ENCODE data around the gene NKTR.

Gene NKTR

DNA sequence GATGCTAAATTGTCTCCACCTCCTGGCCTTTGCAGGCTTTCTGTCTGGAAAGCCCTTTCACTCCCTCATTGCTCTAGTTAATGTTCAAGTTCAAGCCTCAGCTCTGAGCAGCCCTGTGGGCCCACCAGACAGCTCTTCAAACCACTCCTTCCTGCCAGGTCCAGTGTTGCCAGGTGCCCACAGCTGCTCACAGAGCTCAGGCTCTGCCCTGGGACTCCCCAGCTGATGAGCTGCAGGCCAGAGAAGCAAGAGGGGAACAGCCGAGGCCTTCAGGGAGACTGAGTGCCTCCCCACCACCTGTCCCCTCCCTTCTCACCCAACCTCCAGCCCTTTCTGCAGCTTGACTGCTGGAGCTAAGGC lies 51.7 kb downstream of the NKTR start:
- H3K4me1 ChIP-seq (ENCODE audit: control insufficient read depth, insufficient read depth, low read length), result peaks cover 53% of the 10 kb centered on the region
- no peaks in the 10 kb centered on the region for H3K9me3 ChIP-seq (ENCODE audit: control insufficient read depth, low read length)
- peak overlapping the region; percentile 95 for H3K9ac ChIP-seq (ENCODE audit: low read length)
- H3K36me3 ChIP-seq (ENCODE audit: control insufficient read depth, insufficient read depth, low read length, severe bottlenecking), result peaks cover 30% of the 10 kb centered on the region
- no peak for DNase-seq (ENCODE audit: low read depth)
- H3K27me3 ChIP-seq (replicated peaks; ENCODE audit: control insufficient read depth, insufficient read depth, low read length), result no peaks in the 10 kb centered on the region
- peak overlapping the region; percentile 82 for H3K4me3 ChIP-seq (ENCODE audit: low read length)

DNA sequence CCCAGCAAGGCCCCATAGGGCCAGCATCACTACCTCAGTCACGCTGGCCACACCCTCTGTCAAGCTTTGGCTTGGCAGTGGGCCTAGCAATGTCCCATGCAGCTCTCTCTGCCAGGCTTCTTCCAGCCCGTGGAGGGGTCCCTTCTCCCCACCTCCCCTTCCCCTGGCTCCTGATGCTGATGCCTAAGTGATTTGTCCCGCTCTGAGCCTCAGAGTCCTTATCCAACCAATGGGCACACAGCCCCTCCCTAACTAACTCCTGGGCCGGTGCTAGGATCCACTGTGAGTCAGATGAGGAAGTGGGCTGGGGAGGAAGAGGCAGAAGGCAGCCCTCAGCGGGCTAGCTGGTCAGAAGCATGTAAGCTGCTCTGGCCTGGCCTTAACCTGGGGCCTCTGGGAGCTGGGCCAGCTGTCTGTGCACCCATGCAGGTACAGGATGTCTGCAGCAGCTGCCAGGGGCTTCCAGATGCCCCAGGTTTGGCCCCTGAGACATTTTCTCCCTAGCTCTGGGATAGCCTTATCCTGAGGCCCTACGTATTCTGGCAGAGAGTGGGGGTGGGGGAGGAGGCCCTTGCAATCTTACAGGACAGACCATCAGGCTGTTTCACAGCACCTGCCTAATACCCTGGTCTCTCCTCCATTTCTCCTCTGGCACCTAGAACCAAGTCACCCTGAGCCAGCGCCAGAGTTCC lies 52.3 kb downstream of the NKTR start:
- Histone ChIP-seq H3K4me1 (ENCODE audit: control insufficient read depth, insufficient read depth, low read length) (peaks cover 52% of the 10 kb centered on the region), H3K4me3 (ENCODE audit: low read length) (peak overlapping the region; percentile 82), H3K9ac (ENCODE audit: low read length) (peak overlapping the region; percentile 95), H3K27me3 (replicated peaks; ENCODE audit: control insufficient read depth, insufficient read depth, low read length) (no peaks in the 10 kb centered on the region), H3K9me3 (ENCODE audit: control insufficient read depth, low read length) (no peaks in the 10 kb centered on the region), H3K36me3 (ENCODE audit: control insufficient read depth, insufficient read depth, low read length, severe bottlenecking) (peaks cover 25% of the 10 kb centered on the region)
- peak; percentile 82 for DNase-seq (ENCODE audit: low read depth)

DNA sequence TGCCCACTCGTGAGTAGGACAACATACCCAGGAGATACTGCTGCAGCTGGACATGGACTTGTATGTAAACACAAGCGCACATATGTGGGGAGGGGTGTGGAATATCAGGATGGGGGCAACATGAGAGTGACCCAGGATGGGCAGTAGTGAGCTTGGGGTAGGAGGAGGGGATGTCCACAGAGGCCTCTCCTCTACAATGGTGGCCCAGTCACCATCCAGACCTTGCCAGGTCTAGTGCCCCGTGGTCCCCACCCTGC lies 52.7 kb downstream of the NKTR start:
- no peak for DNase-seq (ENCODE audit: low read depth)
- H3K4me3 ChIP-seq (ENCODE audit: low read length), result peak overlapping the region; percentile 82
- peaks cover 48% of the 10 kb centered on the region for H3K4me1 ChIP-seq (ENCODE audit: control insufficient read depth, insufficient read depth, low read length)
- no peaks in the 10 kb centered on the region for H3K9me3 ChIP-seq (ENCODE audit: control insufficient read depth, low read length)
- H3K36me3 ChIP-seq (ENCODE audit: control insufficient read depth, insufficient read depth, low read length, severe bottlenecking), result peaks cover 23% of the 10 kb centered on the region
- peak overlapping the region; percentile 95 for H3K9ac ChIP-seq (ENCODE audit: low read length)
- no peaks in the 10 kb centered on the region for H3K27me3 ChIP-seq (replicated peaks; ENCODE audit: control insufficient read depth, insufficient read depth, low read length)

DNA sequence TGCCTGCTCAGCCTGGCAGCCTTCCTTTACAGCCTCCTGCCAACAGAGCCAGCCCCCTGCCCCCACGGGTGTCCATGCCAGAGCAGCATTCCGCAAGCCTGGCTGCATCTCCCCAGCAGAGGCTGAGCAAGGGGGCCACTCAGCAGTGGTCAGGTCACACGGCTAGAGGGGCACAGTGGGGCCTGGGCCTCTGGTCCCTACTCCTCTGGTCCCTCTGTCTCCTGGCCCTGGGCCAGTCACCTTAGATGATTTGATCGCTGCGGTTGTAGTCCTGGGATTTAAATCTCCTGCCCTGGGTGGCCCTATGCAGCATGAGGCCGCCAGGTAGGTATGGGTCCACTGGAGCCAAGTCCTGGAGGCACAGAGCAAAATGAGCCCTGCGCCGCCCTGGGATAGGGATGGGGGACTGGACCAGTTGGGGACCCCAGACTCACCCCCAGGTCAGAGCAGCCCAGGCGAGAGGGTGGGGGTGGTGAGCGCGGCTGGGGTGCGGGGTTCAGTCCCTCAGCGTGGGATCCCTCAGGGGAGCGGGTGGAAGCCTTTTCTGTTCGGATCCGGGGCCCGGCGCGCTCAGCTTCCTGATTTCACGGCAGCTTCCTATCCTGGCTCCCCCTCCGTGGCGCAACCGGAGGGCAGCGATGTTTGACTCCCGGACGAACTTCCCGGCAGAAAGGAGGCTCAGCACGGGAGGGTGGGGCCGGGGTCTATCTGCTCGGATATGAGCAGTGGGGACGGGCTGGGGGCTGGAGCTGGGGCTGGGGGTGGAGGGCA lies 53.3 kb downstream of the NKTR start, which contains the start of gene ZBTB47:
TSS of gene ZBTB47 (plus strand) at position 138 of the 771 bp plus-strand sequence. CDS start 4,659 bp downstream, outside the sequence.
- H3K36me3 ChIP-seq (ENCODE audit: control insufficient read depth, insufficient read depth, low read length, severe bottlenecking), result peaks cover 23% of the 10 kb centered on the region
- H3K4me3 ChIP-seq (ENCODE audit: low read length), result peak within 1 kb of the TSS; percentile 82
- H3K4me1 ChIP-seq (ENCODE audit: control insufficient read depth, insufficient read depth, low read length), result peaks cover 47% of the 10 kb centered on the region
- no peaks in the 10 kb centered on the region for H3K27me3 ChIP-seq (replicated peaks; ENCODE audit: control insufficient read depth, insufficient read depth, low read length)
- peak; percentile 83 for DNase-seq (ENCODE audit: low read depth)
- H3K9ac ChIP-seq (ENCODE audit: low read length), result peak within 1 kb of the TSS; percentile 95
- no peaks in the 10 kb centered on the region for H3K9me3 ChIP-seq (ENCODE audit: control insufficient read depth, low read length)

DNA sequence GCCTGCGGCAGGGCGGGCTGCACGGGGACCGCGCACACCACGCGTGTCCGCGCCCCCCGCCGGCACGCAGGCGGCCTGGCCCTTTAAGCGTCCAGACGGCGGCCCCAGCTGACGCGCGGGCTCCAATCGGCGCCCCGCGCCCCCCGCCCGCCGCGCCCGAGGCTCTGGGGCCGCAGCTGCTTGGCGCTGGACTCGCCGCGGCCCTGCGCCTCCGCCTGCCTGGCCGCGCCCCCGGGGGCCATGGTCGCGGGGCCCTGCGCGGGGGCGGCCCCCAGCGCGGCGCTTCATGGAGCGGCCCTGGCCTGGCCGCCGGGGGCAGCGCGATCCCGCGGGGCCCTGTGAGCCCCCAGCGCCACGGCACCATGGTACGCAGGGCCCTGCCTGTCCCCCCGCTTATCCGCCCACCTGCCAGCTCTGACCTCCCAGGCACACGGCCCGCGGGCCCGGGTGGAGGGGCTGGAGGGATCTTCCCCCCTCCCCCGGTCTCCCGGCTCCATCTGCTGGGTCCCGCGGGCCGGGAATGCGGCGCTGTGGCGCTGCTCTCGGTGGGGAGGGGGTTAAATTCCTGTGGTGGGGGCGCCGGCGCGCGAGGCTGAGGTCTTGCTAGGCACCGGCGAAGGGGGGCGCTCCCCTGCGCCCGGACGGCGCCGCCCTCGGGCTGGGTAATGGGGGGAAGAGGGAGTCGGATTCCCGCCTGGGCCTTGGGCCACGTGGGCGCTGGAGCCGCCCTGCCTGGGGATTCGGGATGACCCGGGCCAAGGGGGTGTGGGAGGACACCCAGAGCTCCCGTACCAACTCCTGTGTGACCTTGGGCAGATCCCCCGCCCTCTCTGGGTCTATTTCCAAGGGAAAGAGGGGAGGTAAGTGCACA lies 54.1 kb downstream of the NKTR start:
- H3K27me3 ChIP-seq (replicated peaks; ENCODE audit: control insufficient read depth, insufficient read depth, low read length), result no peaks in the 10 kb centered on the region
- DNase-seq (ENCODE audit: low read depth), result peak; percentile 89
- peak overlapping the region; percentile 95 for H3K9ac ChIP-seq (ENCODE audit: low read length)
- peak overlapping the region; percentile 82 for H3K4me3 ChIP-seq (ENCODE audit: low read length)
- peaks cover 22% of the 10 kb centered on the region for H3K36me3 ChIP-seq (ENCODE audit: control insufficient read depth, insufficient read depth, low read length, severe bottlenecking)
- peaks cover 47% of the 10 kb centered on the region for H3K4me1 ChIP-seq (ENCODE audit: control insufficient read depth, insufficient read depth, low read length)
- no peaks in the 10 kb centered on the region for H3K9me3 ChIP-seq (ENCODE audit: control insufficient read depth, low read length)

DNA sequence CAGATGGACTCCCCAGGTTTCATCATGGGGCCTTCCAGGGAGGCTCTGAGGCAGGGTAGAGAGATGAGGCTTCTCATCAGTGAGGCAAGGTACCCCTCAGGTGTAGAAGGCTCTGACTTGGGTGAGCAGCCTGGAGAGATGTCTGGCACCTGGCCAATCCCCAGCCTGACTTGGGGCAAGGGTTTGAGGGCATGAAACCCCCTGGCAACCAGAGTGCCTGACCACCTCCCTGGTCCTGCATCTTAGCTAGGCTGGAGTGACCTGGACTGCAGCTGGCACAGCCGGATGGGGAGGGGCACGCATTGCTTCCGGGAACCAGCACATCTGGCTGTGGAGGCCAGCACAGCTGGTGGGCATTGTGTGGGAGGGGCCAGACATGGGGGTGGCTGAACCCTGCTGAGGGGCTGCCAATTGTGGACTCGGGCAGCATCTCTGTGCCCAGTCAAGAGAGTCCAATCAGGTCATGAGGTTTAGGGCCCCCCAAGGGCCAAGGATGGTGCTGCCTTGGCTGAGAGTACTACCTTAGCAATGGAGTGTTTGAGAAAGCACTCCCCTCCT lies 54.9 kb downstream of the NKTR start:
- peak; percentile 21 for DNase-seq (ENCODE audit: low read depth)
- peak overlapping the region; percentile 82 for H3K4me3 ChIP-seq (ENCODE audit: low read length)
- peaks cover 54% of the 10 kb centered on the region for H3K4me1 ChIP-seq (ENCODE audit: control insufficient read depth, insufficient read depth, low read length)
- H3K9me3 ChIP-seq (ENCODE audit: control insufficient read depth, low read length), result no peaks in the 10 kb centered on the region
- peak overlapping the region; percentile 95 for H3K9ac ChIP-seq (ENCODE audit: low read length)
- no peaks in the 10 kb centered on the region for H3K27me3 ChIP-seq (replicated peaks; ENCODE audit: control insufficient read depth, insufficient read depth, low read length)
- peaks cover 19% of the 10 kb centered on the region for H3K36me3 ChIP-seq (ENCODE audit: control insufficient read depth, insufficient read depth, low read length, severe bottlenecking)

DNA sequence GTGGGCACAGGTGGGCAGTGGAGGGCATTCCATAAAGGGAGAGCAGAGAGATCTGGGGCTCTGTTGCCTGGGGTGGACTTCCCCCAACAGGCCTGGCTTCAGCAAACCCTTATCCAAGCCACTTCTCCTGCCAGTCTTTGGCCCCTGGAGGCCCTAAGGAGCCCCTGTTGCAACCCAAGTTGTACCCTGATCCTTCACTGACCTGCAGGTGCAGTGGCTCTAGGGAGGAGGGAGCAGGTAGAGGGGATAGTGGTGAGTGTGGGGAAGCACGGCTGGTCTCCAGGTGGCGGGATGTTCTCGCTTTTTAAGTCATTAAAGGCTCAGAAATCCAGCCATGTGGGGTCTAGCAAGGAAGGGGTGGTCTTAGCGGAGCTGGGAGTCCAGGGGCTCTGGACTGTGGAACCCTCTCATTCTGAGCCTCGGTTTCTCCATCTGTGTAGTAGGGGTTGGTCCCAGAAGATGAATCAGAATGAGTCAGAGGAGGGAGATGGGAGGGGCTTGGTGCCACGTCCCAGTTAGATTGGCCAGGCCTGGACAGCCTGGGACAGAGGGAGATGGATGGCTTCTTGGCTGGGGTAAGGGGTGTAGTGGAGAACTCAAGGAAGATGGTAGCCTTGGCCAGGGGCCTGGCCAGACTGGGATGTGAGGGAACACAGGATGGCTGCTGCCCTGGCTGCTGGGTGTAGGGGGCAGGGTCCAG lies 55.6 kb downstream of the NKTR start:
- no peaks in the 10 kb centered on the region for H3K27me3 ChIP-seq (replicated peaks; ENCODE audit: control insufficient read depth, insufficient read depth, low read length)
- H3K4me3 ChIP-seq (ENCODE audit: low read length), result peak overlapping the region; percentile 82
- H3K36me3 ChIP-seq (ENCODE audit: control insufficient read depth, insufficient read depth, low read length, severe bottlenecking), result peaks cover 24% of the 10 kb centered on the region
- H3K9ac ChIP-seq (ENCODE audit: low read length), result peak overlapping the region; percentile 95
- H3K9me3 ChIP-seq (ENCODE audit: control insufficient read depth, low read length), result no peaks in the 10 kb centered on the region
- peaks cover 46% of the 10 kb centered on the region for H3K4me1 ChIP-seq (ENCODE audit: control insufficient read depth, insufficient read depth, low read length)
- DNase-seq (ENCODE audit: low read depth), result peak; percentile 56

DNA sequence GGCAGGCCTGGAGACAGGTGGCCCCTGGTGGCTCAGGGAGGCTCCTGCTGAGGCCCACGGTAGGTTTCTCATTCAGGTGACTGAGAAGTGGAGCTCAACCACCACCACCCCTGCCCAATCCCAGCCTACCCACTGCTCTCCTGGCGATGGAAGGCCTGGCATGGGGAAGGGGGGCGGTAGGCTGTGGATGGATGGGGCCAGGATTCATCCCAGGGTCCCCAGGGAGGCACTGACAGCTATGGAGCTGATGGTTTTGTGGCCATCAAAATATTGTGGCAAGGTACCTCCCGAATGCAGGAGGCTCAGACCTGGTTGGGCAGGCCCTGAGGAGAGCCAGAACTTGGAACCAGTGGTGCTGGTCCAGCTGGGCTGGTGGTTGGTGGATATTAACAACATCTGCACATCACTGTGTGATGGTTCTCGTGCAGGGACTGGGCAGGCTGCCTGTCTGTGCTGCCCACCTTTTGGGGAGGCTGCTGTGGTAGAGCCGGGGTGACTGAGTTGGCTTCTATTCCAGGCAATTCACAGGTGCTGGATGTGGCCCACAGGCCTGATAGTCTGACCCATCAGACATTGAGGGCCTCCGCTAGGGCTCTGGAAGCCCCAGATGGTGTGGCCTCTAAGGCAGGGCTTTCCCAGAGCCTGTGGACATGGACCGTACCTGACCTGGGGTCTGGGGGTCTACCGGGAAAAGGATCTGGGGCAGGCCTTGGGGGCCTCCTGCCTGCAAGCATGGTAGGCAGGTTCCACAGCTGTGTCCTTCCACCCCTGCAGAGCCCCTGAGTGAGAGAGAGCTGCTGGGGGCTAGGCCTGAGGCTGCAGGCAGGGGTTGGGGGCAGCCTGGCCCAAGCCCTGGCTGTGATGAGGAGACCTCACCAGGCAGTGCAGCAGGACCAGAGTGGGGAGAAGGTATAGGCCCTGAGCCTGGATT lies 56.5 kb downstream of the NKTR start:
- Histone ChIP-seq H3K4me3 (ENCODE audit: low read length) (no peak overlapping the region), H3K36me3 (ENCODE audit: control insufficient read depth, insufficient read depth, low read length, severe bottlenecking) (peaks cover 32% of the 10 kb centered on the region), H3K4me1 (ENCODE audit: control insufficient read depth, insufficient read depth, low read length) (peaks cover 38% of the 10 kb centered on the region), H3K27me3 (replicated peaks; ENCODE audit: control insufficient read depth, insufficient read depth, low read length) (no peaks in the 10 kb centered on the region), H3K9me3 (ENCODE audit: control insufficient read depth, low read length) (no peaks in the 10 kb centered on the region), H3K9ac (ENCODE audit: low read length) (peak overlapping the region; percentile 10)
- no peak for DNase-seq (ENCODE audit: low read depth)

DNA sequence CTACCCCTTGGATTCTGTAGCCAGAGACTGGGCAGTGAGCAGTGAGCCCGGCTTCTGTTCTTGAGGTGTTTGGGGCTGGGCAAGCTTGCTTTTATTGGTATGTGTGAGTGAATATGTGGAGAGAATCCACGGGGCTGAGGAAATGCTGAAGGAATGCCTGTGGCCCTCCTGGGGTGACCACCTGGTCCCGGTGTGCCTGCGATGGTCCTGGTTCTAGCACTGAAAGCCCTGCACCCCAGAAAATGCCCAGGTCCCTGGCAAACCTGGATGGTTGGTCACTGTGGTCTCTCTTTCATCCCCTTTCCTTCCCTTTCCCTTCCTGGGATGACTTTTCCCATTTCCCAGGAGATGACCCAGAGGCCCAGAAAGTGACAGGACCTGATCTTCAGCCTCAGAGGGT lies 57.2 kb downstream of the NKTR start:
- Histone ChIP-seq H3K9ac (ENCODE audit: low read length) (no peak overlapping the region), H3K4me1 (ENCODE audit: control insufficient read depth, insufficient read depth, low read length) (peaks cover 31% of the 10 kb centered on the region), H3K9me3 (ENCODE audit: control insufficient read depth, low read length) (no peaks in the 10 kb centered on the region), H3K36me3 (ENCODE audit: control insufficient read depth, insufficient read depth, low read length, severe bottlenecking) (peaks cover 39% of the 10 kb centered on the region), H3K27me3 (replicated peaks; ENCODE audit: control insufficient read depth, insufficient read depth, low read length) (no peaks in the 10 kb centered on the region), H3K4me3 (ENCODE audit: low read length) (no peak overlapping the region)
- DNase-seq (ENCODE audit: low read depth), result no peak
